Lung (tissue), 12 donors: ENCODE data around the gene RAB23. TPM values are rescaled to one million over a fixed set of nuclear protein-coding genes. Genes with fewer than 3 reads are reported as not detected.
A peak's percentile ranks its signal among the peaks of the same experiment; 100 is the strongest.

ENCODE experiments used
- ATAC-seq: fragments of 200-7000 bp; cut with Tn5 transposase; one replicate; pipeline ENCODE4 v1.9.1; 2020; ENCODE audit warnings: moderate number of reproducible peaks; ENCODE audit not compliant: insufficient read depth, low FRiP score
- DNase-seq, 3 donors: peaks; one replicate each; pipeline ENCODE4 v3.0.0-alpha.2; 2013 to 2017
- H3K27ac ChIP-seq, 2 donors: one replicate each; pipeline ENCODE4 v1.5.1; 2013; ENCODE audit warnings: mild to moderate bottlenecking in 2 of 2, moderate library complexity in 2 of 2, control low read depth in 1 of 2, inconsistent platforms in 1 of 2, low read depth in 1 of 2, low read length in 1 of 2
- H3K27me3 ChIP-seq, 3 donors: one replicate each; pipeline ENCODE4 v1.5.1; 2013; ENCODE audit warnings: low read length in 2 of 3; ENCODE audit not compliant: control insufficient read depth in 3 of 3, insufficient read depth in 3 of 3
- H3K36me3 ChIP-seq, 4 donors: one replicate each; pipeline ENCODE4 v1.5.1; 2013; ENCODE audit warnings: low read length in 4 of 4, mild to moderate bottlenecking in 1 of 4, moderate library complexity in 1 of 4; ENCODE audit not compliant: control insufficient read depth in 4 of 4, insufficient read depth in 4 of 4
- H3K4me1 ChIP-seq, 5 donors: one replicate each; pipeline ENCODE4 v1.5.1; 2013; ENCODE audit warnings: low read length in 5 of 5, mild to moderate bottlenecking in 2 of 5, moderate library complexity in 1 of 5; ENCODE audit not compliant: control insufficient read depth in 5 of 5, insufficient read depth in 5 of 5
- H3K4me3 ChIP-seq: one replicate; pipeline ENCODE4 v1.5.1; 2013; ENCODE audit warnings: mild to moderate bottlenecking, control low read depth, moderate library complexity
- H3K9ac ChIP-seq, 2 donors: one replicate each; pipeline ENCODE4 v1.5.1; 2013; ENCODE audit warnings: low read length in 2 of 2, control low read depth in 1 of 2; ENCODE audit not compliant: insufficient read depth in 1 of 2
- H3K9me3 ChIP-seq, 4 donors: one replicate each; pipeline ENCODE4 v1.5.1; 2013; ENCODE audit warnings: low read length in 3 of 4, mild to moderate bottlenecking in 1 of 4, moderate library complexity in 1 of 4; ENCODE audit not compliant: control insufficient read depth in 4 of 4, insufficient read depth in 3 of 4
- WGBS, 2 donors: extraction: QIAGEN DNeasy Blood & Tissue Kit; methylation state at CpG; one replicate each; pipeline ENCODE4 v1.1.7; 2013; 5-methylcytosine and 5-hydroxymethylcytosine counted together
- polyA plus RNA-seq, 2 donors: library from polyadenylated mRNA; stranded (reverse); fragments of 200-250 nt; gene quantifications; one replicate each; pipeline ENCODE4 v1.2.1, GENCODE V29; 2013
- total RNA-seq, 2 donors: library from RNA; depleted of rRNA in 1 of 2; stranded (reverse); fragments of >200 nt in 1 of 2; gene quantifications; one replicate each; pipeline ENCODE4 v1.2.1, GENCODE V29; 2014 to 2021
- TF ChIP-seq, protein P1 (sequence below): IDR thresholded peaks from 2 replicates; pipeline ENCODE4 v1.5.1; 2012; ENCODE audit warnings: mild to moderate bottlenecking; ENCODE audit errors: control extremely low read depth, extremely low read depth
- donor health status: control.
- donor health status: control.
- donor health status: Bipolar disorder and iron deficiency.
- donor health status: healthy.
- donor health status: DM: yes; HTN: yes; CAD: no.

Gene RAB23
- total and polyA plus RNA-seq, 4 donors: 4.2 to 26.7 (median 6.9) TPM

DNA sequence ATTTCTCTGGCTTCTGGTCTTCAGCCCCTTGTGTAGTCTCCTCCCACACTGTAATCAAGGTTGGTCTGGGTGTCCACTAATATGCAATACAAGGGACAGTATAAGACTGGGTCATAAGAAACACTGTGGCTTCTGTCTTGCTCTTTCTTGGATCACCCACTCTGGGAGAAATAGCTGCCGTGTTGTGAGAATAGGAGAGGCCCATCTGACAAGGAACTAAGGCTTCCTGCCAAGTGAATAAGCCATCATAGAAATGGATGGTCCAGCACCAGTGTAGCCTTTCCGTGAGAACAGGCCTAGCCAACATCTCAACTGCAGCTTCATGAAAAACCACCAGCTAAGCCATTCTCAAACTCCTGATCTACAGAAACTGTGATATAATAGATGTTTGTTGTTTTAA is 26.6 kb downstream of the RAB23 start:
- Histone ChIP-seq H3K9ac (no peak overlapping the region), H3K4me1 (peaks cover 0 to 9% (median 6%) of the 10 kb centered on the region in 5 donors), H3K27me3 (no peaks in the 10 kb centered on the region), H3K9me3 (no peaks in the 10 kb centered on the region), H3K4me3 (no peak overlapping the region), H3K27ac (no peak overlapping the region), H3K36me3 (peaks cover 0 to 10% (median 2%) of the 10 kb centered on the region in 4 donors)
- TF ChIP-seq, protein P1, sequence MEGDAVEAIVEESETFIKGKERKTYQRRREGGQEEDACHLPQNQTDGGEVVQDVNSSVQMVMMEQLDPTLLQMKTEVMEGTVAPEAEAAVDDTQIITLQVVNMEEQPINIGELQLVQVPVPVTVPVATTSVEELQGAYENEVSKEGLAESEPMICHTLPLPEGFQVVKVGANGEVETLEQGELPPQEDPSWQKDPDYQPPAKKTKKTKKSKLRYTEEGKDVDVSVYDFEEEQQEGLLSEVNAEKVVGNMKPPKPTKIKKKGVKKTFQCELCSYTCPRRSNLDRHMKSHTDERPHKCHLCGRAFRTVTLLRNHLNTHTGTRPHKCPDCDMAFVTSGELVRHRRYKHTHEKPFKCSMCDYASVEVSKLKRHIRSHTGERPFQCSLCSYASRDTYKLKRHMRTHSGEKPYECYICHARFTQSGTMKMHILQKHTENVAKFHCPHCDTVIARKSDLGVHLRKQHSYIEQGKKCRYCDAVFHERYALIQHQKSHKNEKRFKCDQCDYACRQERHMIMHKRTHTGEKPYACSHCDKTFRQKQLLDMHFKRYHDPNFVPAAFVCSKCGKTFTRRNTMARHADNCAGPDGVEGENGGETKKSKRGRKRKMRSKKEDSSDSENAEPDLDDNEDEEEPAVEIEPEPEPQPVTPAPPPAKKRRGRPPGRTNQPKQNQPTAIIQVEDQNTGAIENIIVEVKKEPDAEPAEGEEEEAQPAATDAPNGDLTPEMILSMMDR: no peak
- DNase-seq (no peak), ATAC-seq (no peak)
- WGBS, 2 donors: 84 to 90% methylated on average over 2 of the region's 2 CpGs

DNA sequence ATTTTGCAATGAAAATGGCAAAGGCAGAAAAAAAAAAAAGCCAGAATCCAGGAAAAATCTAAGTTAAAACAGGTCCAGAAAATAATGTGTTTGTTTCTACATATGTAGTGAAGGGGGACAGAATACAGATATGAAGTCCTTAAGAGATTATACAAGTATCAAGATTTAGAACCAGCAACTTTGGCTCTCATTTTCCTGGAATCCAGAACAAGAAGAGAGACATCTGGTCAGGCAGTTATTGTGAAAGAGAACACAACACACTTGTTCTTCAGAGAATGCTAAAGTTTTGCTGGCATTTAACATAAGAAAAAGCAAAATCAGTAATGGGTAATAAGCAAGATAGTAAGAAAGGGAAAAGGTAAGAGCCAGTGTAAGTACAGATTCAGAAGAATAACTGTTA is 28.9 kb downstream of the RAB23 start:
- Histone ChIP-seq H3K27me3 (no peaks in the 10 kb centered on the region), H3K9me3 (no peaks in the 10 kb centered on the region), H3K4me3 (no peak overlapping the region), H3K4me1 (peaks cover 0 to 12% (median 6%) of the 10 kb centered on the region in 5 donors), H3K36me3 (peaks cover 0 to 10% (median 2%) of the 10 kb centered on the region in 4 donors), H3K27ac (no peak overlapping the region), H3K9ac (no peak overlapping the region)
- DNase-seq (peak in 2 of 3 donors; percentile 83 to 89), ATAC-seq (no peak)
- TF ChIP-seq, protein P1: no peak

DNA sequence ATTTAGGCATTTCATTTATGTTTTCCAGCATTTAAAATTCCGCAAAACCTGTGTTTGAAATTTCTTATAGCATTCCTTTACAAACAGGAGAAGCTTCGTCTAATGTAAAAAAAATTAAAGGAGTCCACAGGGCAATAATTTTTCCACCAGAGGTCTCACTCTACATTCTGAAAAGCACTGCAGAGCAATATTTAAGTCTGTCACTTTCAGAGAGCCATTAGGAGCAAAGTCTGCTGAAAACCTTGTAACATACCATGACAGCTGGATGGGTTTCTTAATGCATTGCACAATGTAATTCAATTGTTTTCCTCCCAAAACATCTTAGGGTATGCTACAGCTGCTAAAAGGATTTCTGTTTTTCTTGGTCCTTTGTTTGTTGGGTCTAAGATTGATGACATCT is 32.0 kb downstream of the RAB23 start:
- ATAC-seq: no peak
- H3K9ac ChIP-seq: no peak overlapping the region
- peak in 2 of 3 donors; percentile 78 to 86 for DNase-seq
- no peak overlapping the region for H3K27ac ChIP-seq
- peaks cover 0 to 11% (median 2%) of the 10 kb centered on the region in 4 donors for H3K36me3 ChIP-seq
- no peaks in the 10 kb centered on the region for H3K9me3 ChIP-seq
- H3K4me1 ChIP-seq: peaks cover 0 to 8% (median 6%) of the 10 kb centered on the region in 5 donors
- no peak overlapping the region for H3K4me3 ChIP-seq
- H3K27me3 ChIP-seq: no peaks in the 10 kb centered on the region
- 77 to 79% methylated on average over 2 of the region's 2 CpGs for WGBS, 2 donors
- TF ChIP-seq, protein P1: no peak

DNA sequence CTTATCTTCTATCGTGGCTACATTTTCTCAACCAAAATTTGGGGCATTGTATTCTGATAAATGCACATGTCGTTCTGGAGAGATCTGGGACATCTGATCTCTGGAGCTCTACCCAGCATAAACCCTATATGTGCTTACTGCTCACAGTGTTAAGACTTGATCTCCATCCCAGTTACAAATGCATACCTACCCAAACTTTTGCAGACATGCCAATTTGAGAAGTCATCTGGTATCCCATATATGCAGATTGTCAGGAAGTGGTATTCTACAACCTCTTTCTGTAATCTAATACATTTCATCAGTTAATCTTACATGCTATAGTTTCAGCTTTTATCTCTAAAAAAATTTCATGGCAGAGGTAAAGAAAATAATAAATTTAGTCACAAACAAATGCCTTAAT is 38.8 kb downstream of the RAB23 start:
- no peaks in the 10 kb centered on the region for H3K27me3 ChIP-seq
- H3K9ac ChIP-seq: no peak overlapping the region
- ATAC-seq: no peak
- no peak overlapping the region for H3K4me3 ChIP-seq
- no peak overlapping the region for H3K27ac ChIP-seq
- H3K9me3 ChIP-seq: no peaks in the 10 kb centered on the region
- TF ChIP-seq, protein P1: no peak
- 85 to 89% methylated on average over 2 of the region's 2 CpGs for WGBS, 2 donors
- peaks cover 5 to 9% (median 8%) of the 10 kb centered on the region in 4 donors for H3K36me3 ChIP-seq
- H3K4me1 ChIP-seq: peaks cover 0 to 43% (median 6%) of the 10 kb centered on the region in 5 donors
- DNase-seq: no peak
